Coronary artery (tissue), 2 donors: ENCODE measurements around the gene DMXL1.
"Not testable (repeated sequence)": the region's sequence is repeated elsewhere in the genome, so short reads cannot be mapped to it uniquely, and the experiment has no call there.

Experiments used
- DNase-seq: peaks from one replicate; pipeline ENCODE4 v3.0.0-alpha.2; 2017; ENCODE audit warnings: low spot score
- H3K27ac ChIP-seq, 2 donors: fragments of 200-600 bp; sonication (generic); one replicate each; pipeline ENCODE4 v1.5.1; 2016 to 2019
- H3K4me3 ChIP-seq: fragments of 200-600 bp; sonication (generic); 2 replicates; pipeline ENCODE4 v1.5.1; 2016; ENCODE audit warnings: mild to moderate bottlenecking, moderate library complexity
- CTCF ChIP-seq: fragments of 200-600 bp; sonication (generic); IDR thresholded peaks from one replicate; pipeline ENCODE4 v1.5.1; 2019; ENCODE audit warnings: antibody characterized with exemption

DMXL1 gene

GRCh38 chr5:119221330-119221729, 150.4 kb downstream of the DMXL1 start:
- no peak for TF ChIP-seq CTCF
- no peak overlapping the region for H3K27ac ChIP-seq
- H3K4me3 ChIP-seq: no peak overlapping the region
- no peak for DNase-seq

GRCh38 chr5:119229950-119230349, 159.1 kb downstream of the DMXL1 start:
- H3K27ac ChIP-seq: no peak overlapping the region
- no peak overlapping the region for H3K4me3 ChIP-seq
- TF ChIP-seq CTCF: no peak
- DNase-seq: no peak

- no peak for DNase-seq
- H3K27ac ChIP-seq: no peak overlapping the region
- H3K4me3 ChIP-seq: no peak overlapping the region
- TF ChIP-seq CTCF: no peak
These were observed 167.6 kb downstream of the DMXL1 start for GRCh38 chr5:119238265-119239118.

- TF ChIP-seq CTCF: no peak
- no peak for DNase-seq
- Histone ChIP-seq H3K4me3 (no peak overlapping the region), H3K27ac (no peak overlapping the region)
These were observed 168.2 kb downstream of the DMXL1 start for GRCh38 chr5:119239119-119239417.

- not testable (repeated sequence) for DNase-seq, H3K4me3 ChIP-seq, H3K27ac ChIP-seq
These were observed 168.9 kb downstream of the DMXL1 start for GRCh38 chr5:119239826-119240225.

GRCh38 chr5:119243888-119244287, 173.0 kb downstream of the DMXL1 start:
- TF ChIP-seq CTCF: no peak
- Histone ChIP-seq H3K4me3 (no peak overlapping the region), H3K27ac (no peak overlapping the region)
- DNase-seq: no peak

GRCh38 chr5:119250946-119251901, 180.3 kb downstream of the DMXL1 start:
- Histone ChIP-seq H3K27ac (no peak overlapping the region), H3K4me3 (no peak overlapping the region)
- DNase-seq: no peak
- TF ChIP-seq CTCF: no peak
